Activated CD4-positive, CD25-positive, alpha-beta regulatory T cell treated with anti-CD3 and anti-CD28 coated beads, Interleukin-2, amount 50 U/mL, for 16 hours (primary cell): ENCODE measurements around the gene ADM5.

Experiments
- DNase-seq: peaks from one replicate; pipeline ENCODE4 v3.0.0-alpha.2; 2020; ENCODE audit warnings: low read depth, low spot score

The ADM5 gene

GRCh38 chr19:49680421-49681351 lies 8.7 kb upstream of the ADM5 start:
- peak; percentile 86 for DNase-seq

GRCh38 chr19:49681830-49682229 lies 7.6 kb upstream of the ADM5 start:
- no peak for DNase-seq

GRCh38 chr19:49682274-49682673 lies 7.1 kb upstream of the ADM5 start:
- DNase-seq: no peak

- DNase-seq: no peak
These were observed 5.6 kb upstream of the ADM5 start for GRCh38 chr19:49683814-49684250.

GRCh38 chr19:49684251-49684982 lies 5.0 kb upstream of the ADM5 start:
- no peak for DNase-seq

- no peak for DNase-seq
These were observed 4.3 kb upstream of the ADM5 start for GRCh38 chr19:49684983-49685553.

- no peak for DNase-seq
These were observed 3.5 kb upstream of the ADM5 start for GRCh38 chr19:49685845-49686332.

- DNase-seq: no peak
These were observed 2.8 kb upstream of the ADM5 start for GRCh38 chr19:49686503-49687088.

GRCh38 chr19:49687150-49687549 lies 2.2 kb upstream of the ADM5 start:
- DNase-seq: no peak

GRCh38 chr19:49687566-49688316 lies 1.7 kb upstream of the ADM5 start:
- no peak for DNase-seq

GRCh38 chr19:49688531-49689132 lies 762 bp upstream of the ADM5 start:
- no peak for DNase-seq

GRCh38 chr19:49690079-49690655 lies 773 bp downstream of the ADM5 start:
- DNase-seq: no peak

- DNase-seq: no peak
These were observed 1.4 kb downstream of the ADM5 start, which contains the start of gene CPT1C for GRCh38 chr19:49690656-49691242. TSS of gene CPT1C (plus strand) at chr19:49691116. CDS start at chr19:49692253, 1,137 bp downstream.

- no peak for DNase-seq
These were observed 2.1 kb downstream of the ADM5 start for GRCh38 chr19:49691243-49692146.

- DNase-seq: no peak
These were observed 2.7 kb downstream of the ADM5 start for GRCh38 chr19:49692147-49692506.

GRCh38 chr19:49696115-49696514 lies 6.7 kb downstream of the ADM5 start:
- no peak for DNase-seq

- no peak for DNase-seq
These were observed 7.5 kb downstream of the ADM5 start for GRCh38 chr19:49696865-49697264.

GRCh38 chr19:49699364-49699763 lies 10.0 kb downstream of the ADM5 start:
- no peak for DNase-seq

GRCh38 chr19:49700563-49700962 lies 11.2 kb downstream of the ADM5 start:
- DNase-seq: no peak
